ENCODE data around the gene RELA.

DNA sequence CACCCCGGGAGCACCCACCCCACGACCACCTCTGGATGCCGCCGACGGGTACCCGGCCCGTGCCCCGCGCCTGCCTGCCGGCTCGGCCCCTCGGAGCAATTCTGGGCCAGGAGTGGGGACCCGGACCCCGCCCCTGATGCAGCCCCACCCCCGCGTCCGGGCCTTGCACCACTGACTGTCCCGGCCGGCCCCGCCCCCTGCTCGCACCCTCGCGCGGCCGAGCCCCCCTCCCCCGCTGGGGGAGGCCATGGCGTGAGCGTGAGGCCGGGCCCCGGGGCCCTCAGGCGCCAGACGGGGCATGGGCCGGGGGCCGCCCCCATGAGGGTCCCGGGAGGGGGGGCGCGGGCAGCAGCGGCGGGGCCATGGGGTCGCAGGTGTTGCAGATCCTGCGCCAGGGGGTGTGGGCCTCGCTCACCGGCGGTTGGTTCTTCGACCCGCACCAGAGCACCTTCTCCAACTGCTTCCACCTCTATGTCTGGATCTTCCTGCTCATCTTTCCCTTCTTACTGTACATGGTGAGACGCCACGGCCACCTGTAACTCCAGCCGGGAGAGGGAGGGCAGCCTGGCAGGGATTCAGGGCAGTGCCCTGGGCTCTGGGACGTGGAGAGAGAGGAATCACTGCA, 46.7 kb downstream of the RELA start:
- TF ChIP-seq, protein P1, sequence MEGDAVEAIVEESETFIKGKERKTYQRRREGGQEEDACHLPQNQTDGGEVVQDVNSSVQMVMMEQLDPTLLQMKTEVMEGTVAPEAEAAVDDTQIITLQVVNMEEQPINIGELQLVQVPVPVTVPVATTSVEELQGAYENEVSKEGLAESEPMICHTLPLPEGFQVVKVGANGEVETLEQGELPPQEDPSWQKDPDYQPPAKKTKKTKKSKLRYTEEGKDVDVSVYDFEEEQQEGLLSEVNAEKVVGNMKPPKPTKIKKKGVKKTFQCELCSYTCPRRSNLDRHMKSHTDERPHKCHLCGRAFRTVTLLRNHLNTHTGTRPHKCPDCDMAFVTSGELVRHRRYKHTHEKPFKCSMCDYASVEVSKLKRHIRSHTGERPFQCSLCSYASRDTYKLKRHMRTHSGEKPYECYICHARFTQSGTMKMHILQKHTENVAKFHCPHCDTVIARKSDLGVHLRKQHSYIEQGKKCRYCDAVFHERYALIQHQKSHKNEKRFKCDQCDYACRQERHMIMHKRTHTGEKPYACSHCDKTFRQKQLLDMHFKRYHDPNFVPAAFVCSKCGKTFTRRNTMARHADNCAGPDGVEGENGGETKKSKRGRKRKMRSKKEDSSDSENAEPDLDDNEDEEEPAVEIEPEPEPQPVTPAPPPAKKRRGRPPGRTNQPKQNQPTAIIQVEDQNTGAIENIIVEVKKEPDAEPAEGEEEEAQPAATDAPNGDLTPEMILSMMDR (conservative IDR thresholded peaks at IDR 0.05; ENCODE audit: low read depth, low read length): no peak
- no peak for TF ChIP-seq EZH2 (IDR thresholded peaks at IDR 0.05; ENCODE audit: borderline replicate concordance, low read depth, low read length, poor library complexity, severe bottlenecking)
